K562 (cell line): ENCODE results near the gene P4HTM. TPM values are rescaled to one million over a fixed set of nuclear protein-coding genes. Genes with fewer than 3 reads are reported as not detected.

ENCODE experiments used
- ATAC-seq: fragments of 200-7000 bp; cut with Tn5 transposase; 3 replicates; pipeline ENCODE4 v1.9.1; 2020; ENCODE audit warnings: moderate library complexity
- BruUV-seq: library from RNA; stranded (reverse); fragments of 400-500 nt; replicated peaks from 2 replicates; lab custom pipeline; 2021; lab: Mats Ljungman, UMichigan
- CTCF ChIA-PET: fragments of 300-600 bp; formaldehyde crosslinking; extraction: SDS; loops from one replicate; lab custom pipeline; 2021; ENCODE audit warnings: low intra/inter-chr PET ratio; lab: Yijun Ruan, JAX
- POLR2A ChIA-PET: fragments of 300-600, 350-650 bp; sonication (Branson Sonifier 250); formaldehyde crosslinking; extraction: SDS; loops from one replicate; lab custom pipeline; 2021; ENCODE audit warnings: antibody characterized with exemption, inconsistent platforms; lab: Yijun Ruan, JAX
- DNase-seq, 4 experiments: peaks; one replicate each; pipeline versions ENCODE4 v3.0.0 to v3.0.0-alpha.2; 2011 to 2018; ENCODE audit warnings: low spot score in 3 of 4, mixed read lengths in 3 of 4; ENCODE audit errors: extremely low read depth in 1 of 4
- FAIRE-seq: peaks from 2 replicates; lab custom pipeline; 2011; peaks lifted over from hg19 to GRCh38; lab: Jason Lieb, UNC
- H2AFZ ChIP-seq: 2 replicates; pipeline ENCODE4 v1.6.0; 2011; ENCODE audit warnings: low read depth, low read length, control low read depth, inconsistent platforms
- H3K27ac ChIP-seq: fragments of 200-600 bp; 3 replicates; pipeline ENCODE4 v1.8.0; 2011; ENCODE audit warnings: low read depth, mild to moderate bottlenecking, control low read depth, inconsistent platforms, low read length, moderate library complexity, mixed read lengths; ENCODE audit errors: extremely low read depth
- H3K27me3 ChIP-seq, 2 experiments: fragments of 300-600 bp in 1 of 2; 2 replicates in 1 of 2; 3 replicates in 1 of 2; pipeline versions ENCODE4 v1.6.0 to v1.8.0; 2011; ENCODE audit warnings: inconsistent platforms in 2 of 2, low read length in 2 of 2, mild to moderate bottlenecking in 1 of 2, mixed read lengths in 1 of 2, moderate library complexity in 1 of 2; ENCODE audit not compliant: control insufficient read depth in 2 of 2, insufficient read depth in 2 of 2
- H3K36me3 ChIP-seq: fragments of 300-600 bp; 3 replicates; pipeline ENCODE4 v1.8.0; 2011; ENCODE audit warnings: mild to moderate bottlenecking, low read length, inconsistent platforms; ENCODE audit not compliant: control insufficient read depth, insufficient read depth
- H3K4me1 ChIP-seq, 2 experiments: fragments of 200-600 bp in 1 of 2; replicated peaks in 1 of 2; 2 replicates in 1 of 2; 3 replicates in 1 of 2; pipeline versions ENCODE4 v1.5.1 to v1.8.0; 2011; ENCODE audit warnings: inconsistent platforms in 2 of 2, low read length in 2 of 2, mild to moderate bottlenecking in 1 of 2, mixed read lengths in 1 of 2, moderate library complexity in 1 of 2; ENCODE audit not compliant: control insufficient read depth in 2 of 2, insufficient read depth in 2 of 2
- H3K4me2 ChIP-seq: 2 replicates; pipeline ENCODE4 v1.6.1; 2011; ENCODE audit warnings: low read length, control low read depth, inconsistent platforms, mixed read lengths; ENCODE audit not compliant: insufficient read depth
- H3K4me3 ChIP-seq: fragments of 200-600 bp; sonication (generic), shearing (Covaris generic); 2 replicates; pipeline ENCODE4 v1.5.1; 2016; ENCODE audit warnings: control low read depth, inconsistent platforms
- H3K79me2 ChIP-seq: fragments of 200-600 bp; 3 replicates; pipeline ENCODE4 v1.8.0; 2011; ENCODE audit warnings: low read length, inconsistent platforms; ENCODE audit not compliant: control insufficient read depth, insufficient read depth
- H3K9ac ChIP-seq, 2 experiments: 2 replicates each; pipeline versions ENCODE4 v1.6.0 to v1.6.1; 2011; ENCODE audit warnings: low read depth in 2 of 2, low read length in 2 of 2, control low read depth in 1 of 2, inconsistent platforms in 1 of 2, mild to moderate bottlenecking in 1 of 2, mixed read lengths in 1 of 2; ENCODE audit not compliant: insufficient read depth in 1 of 2
- H3K9me1 ChIP-seq: one replicate; pipeline ENCODE4 v1.6.0; 2011; ENCODE audit warnings: inconsistent platforms, mild to moderate bottlenecking, low read length, moderate library complexity; ENCODE audit not compliant: control insufficient read depth, insufficient read depth
- H3K9me3 ChIP-seq: replicated peaks from 2 replicates; pipeline ENCODE4 v1.5.1; 2011; ENCODE audit warnings: low read depth, low read length, inconsistent platforms; ENCODE audit not compliant: control insufficient read depth, insufficient read depth
- H4K20me1 ChIP-seq: replicated peaks from 2 replicates; pipeline ENCODE4 v1.6.1; 2011; ENCODE audit warnings: low read length, inconsistent platforms, mixed read lengths; ENCODE audit not compliant: control insufficient read depth, insufficient read depth
- BCLAF1 ChIP-seq, 2 experiments: fragments of 450-650 bp in 1 of 2; IDR thresholded peaks; 2 replicates each; pipeline ENCODE4 v1.6.1; 2011 to 2017; ENCODE audit warnings: low read depth in 2 of 2, antibody characterized with exemption in 1 of 2, borderline replicate concordance in 1 of 2, low read length in 1 of 2, mild to moderate bottlenecking in 1 of 2, mixed read lengths in 1 of 2; ENCODE audit not compliant: control insufficient read depth in 1 of 2
- FOXA3 ChIP-seq, 2 experiments: fragments of 450-650 bp in 1 of 2; sonication (generic) in 1 of 2; formaldehyde crosslinking; IDR thresholded peaks in 1 of 2; conservative IDR thresholded peaks in 1 of 2; 2 replicates each; pipeline versions ENCODE4 v1.4.0 to v1.8.0; 2020 to 2022; ENCODE audit warnings: mild to moderate bottlenecking in 2 of 2, missing genetic modification reagents in 1 of 2
- MEF2A ChIP-seq: IDR thresholded peaks from 2 replicates; pipeline ENCODE4 v1.6.1; 2011; ENCODE audit warnings: low read depth, mild to moderate bottlenecking, low read length, moderate library complexity; ENCODE audit not compliant: control insufficient read depth
- WGBS: fragments of 100-300 bp; shearing (Covaris generic); methylation state at CpG from one replicate; pipeline ENCODE4 v1.1.6; 2016; ENCODE audit warnings: low coverage, mixed read lengths; ENCODE audit not compliant: insufficient coverage; ENCODE audit errors: missing lambda C conversion rate; 5-methylcytosine and 5-hydroxymethylcytosine counted together
- in situ Hi-C: fragments of 300-500 bp; cut with MboI; formaldehyde crosslinking; loops from 4 replicates; pipeline ENCODE4 v1.15.0; 2018; ENCODE audit warnings: inconsistent platforms, mixed read lengths
- intact Hi-C: fragments of 100-400 bp; cut with micrococcal nuclease; formaldehyde crosslinking; loops from 2 replicates; pipeline ENCODE4 v1.14.2; 2022
- polyA plus RNA-seq, 8 experiments: library from polyadenylated mRNA; depleted of rRNA in 4 of 8; stranded (reverse) in 5 of 8; unstranded in 3 of 8; fragments of >200 nt; fragmentation: Nextera tagmentation in 2 of 8; fragmentation: Illumina TruSeq in 1 of 8; extraction: Ambion mirVana in 2 of 8; extraction: Trizol in 1 of 8; gene quantifications; 2 replicates each; pipeline versions ENCODE4 v1.2.1 to v1.2.3, GENCODE V29; 2011 to 2014; ENCODE audit warnings: inconsistent platforms in 1 of 8, missing spikeins in 1 of 8
- total RNA-seq, 7 experiments: library from RNA; depleted of rRNA in 6 of 7; stranded (reverse); fragments of >200 nt in 6 of 7; fragmentation: Illumina TruSeq in 2 of 7; extraction: Trizol in 2 of 7; gene quantifications; 2 replicates each; pipeline versions ENCODE4 v1.2.1 to v1.2.3, GENCODE V29; 2011 to 2021; ENCODE audit warnings: low replicate concordance in 1 of 7

P4HTM gene
- total and polyA plus RNA-seq, 9 of the 15 experiments (the other 6 are each of a cell fraction or from before 2014, with no cell fraction given) = 0.09 to 0.66 (median 0.25) TPM; not detected in 2

- no peaks in the 10 kb centered on the region for H3K9me1 ChIP-seq
- BruUV-seq = no TSS peak
- no peaks in the 10 kb centered on the region for H3K27me3 ChIP-seq
- peak overlapping the region in 1 of 2 experiments; percentile 99; a peak in 1 of 4 replicates for H3K9ac ChIP-seq
- no peak overlapping the region for H3K4me3 ChIP-seq
- ChIA-PET POLR2A (interaction anchor here (0.6 to 0.7 kb wide), 2 partner anchors 9 to 21 kb away, joined by 3 read pairs; no protein-coding TSS in a partner anchor), CTCF (no interaction called here)
- FAIRE-seq (no peak), DNase-seq (no peak), ATAC-seq (no peak)
- in situ Hi-C loops (no loop called here), intact Hi-C loops (loop anchor here (5.0 kb wide), 1 partner anchor 88 kb away; the partner anchor contains the start of gene ARIH2)
- peaks cover 19 to 43% of the 10 kb centered on the region in 2 experiments; a peak in 4 of 5 replicates for H3K4me1 ChIP-seq
- no peak overlapping the region; the same call in 1 of the 2 replicates for H2AFZ ChIP-seq
- no peak overlapping the region; the same call in 2 of the 3 replicates for H3K27ac ChIP-seq
- H3K79me2 ChIP-seq = peaks cover 31% of the 10 kb centered on the region
- WGBS = 90% methylated on average over 1 of the region's 3 CpGs
- peaks cover 8% of the 10 kb centered on the region for H4K20me1 ChIP-seq
- H3K4me2 ChIP-seq = no peak overlapping the region
- TF ChIP-seq BCLAF1 (IDR thresholded peaks at IDR 0.05; ENCODE audit: borderline replicate concordance in 1 of 2, control insufficient read depth in 1 of 2, low read depth in 2 of 2, low read length in 1 of 2) (no peak), MEF2A (no peak), FOXA3 (CRISPR knock-in tag; conservative IDR thresholded peaks at IDR 0.05 in 1 of 2, IDR thresholded peaks at IDR 0.05 in 1 of 2) (no peak)
- H3K9me3 ChIP-seq = no peaks in the 10 kb centered on the region
- H3K36me3 ChIP-seq = peaks cover 7% of the 10 kb centered on the region; the same call in 2 of the 3 replicates
Observed at GRCh38 chr3:49005303-49005680, 15.3 kb downstream of the P4HTM start.
